M059J (cell line): ENCODE results near the gene FAM76B. TPM values are rescaled to one million over a fixed set of nuclear protein-coding genes. Genes with fewer than 3 reads are reported as not detected.

Experiments
- DNase-seq: peaks from one replicate; pipeline ENCODE4 v3.0.0-alpha.2; 2012; ENCODE audit warnings: low read depth
- total RNA-seq: library from RNA; depleted of rRNA; stranded (reverse); fragments of >200 nt; shearing (Covaris generic); gene quantifications from 2 replicates; pipeline ENCODE4 v1.2.3, GENCODE V29; 2014

Gene FAM76B
- total RNA-seq, 1 experiment from 2014 or later, result 16.2 TPM

DNA sequence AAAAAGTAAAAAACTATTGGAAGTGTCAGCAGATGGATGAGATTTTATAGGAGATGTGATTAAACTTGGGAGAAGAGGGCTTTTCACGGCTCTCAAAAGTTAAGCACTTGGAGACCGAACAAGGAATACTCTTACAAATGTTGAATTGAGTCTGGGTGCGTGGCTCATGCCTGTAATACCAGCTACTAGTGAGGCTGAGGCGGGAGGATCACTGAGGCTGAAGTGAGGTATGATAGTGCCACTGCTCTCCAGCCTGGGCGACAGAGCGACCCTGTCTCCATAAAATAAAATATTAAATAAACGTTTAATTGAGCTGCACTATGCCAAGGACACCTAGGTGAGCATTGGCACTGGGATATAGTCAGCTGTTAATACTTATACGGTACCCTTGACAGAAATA, 2.6 kb upstream of the FAM76B start:
- DNase-seq, result no peak

- DNase-seq, result no peak
These were observed 2.1 kb upstream of the FAM76B start for GRCh38 chr11:95791709-95792033.

- peak; percentile 68 for DNase-seq
These were observed 1.5 kb upstream of the FAM76B start for GRCh38 chr11:95790933-95791708.

DNA sequence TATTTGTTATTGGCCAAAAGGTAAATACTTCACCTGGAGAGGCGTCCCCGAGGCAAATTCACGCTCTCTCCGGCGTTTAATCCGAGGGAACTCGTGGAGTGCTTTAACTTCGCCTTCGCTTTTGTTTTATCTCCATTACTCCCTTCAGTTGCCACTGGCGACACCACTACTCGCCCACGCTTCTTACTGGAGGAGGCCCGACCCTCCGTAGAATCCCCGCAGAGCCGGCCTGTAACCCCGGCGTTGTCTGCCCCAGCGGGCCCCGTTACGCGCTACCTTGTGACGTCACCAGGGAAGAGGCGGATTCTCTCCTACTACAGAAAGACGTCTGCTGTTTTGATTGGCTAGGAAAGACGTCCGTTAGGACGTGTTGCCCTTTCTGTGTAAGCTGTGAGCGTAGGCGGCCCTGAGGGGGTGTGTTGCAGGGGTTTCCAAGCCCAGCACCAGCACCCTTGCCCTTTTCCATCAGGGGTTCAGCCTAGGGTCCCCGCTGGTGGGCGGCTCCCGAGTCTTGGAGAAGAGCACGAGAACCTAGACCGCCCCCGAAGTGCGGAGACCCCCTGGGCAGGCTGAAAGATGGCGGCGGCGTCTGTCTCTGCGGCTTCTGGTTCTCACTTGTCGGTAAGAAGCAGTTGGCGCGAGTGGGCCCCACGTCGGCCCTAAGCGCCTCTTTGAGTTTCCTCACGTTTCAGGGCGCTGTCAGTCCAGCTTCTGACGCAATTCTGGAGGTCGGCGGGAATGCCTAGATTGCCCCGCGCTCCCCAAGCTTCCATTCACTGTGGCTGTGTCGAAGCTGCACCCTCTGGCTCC, 746 bp upstream of the FAM76B start, which contains the start of gene CEP57:
CEP57 (plus strand) TSS at position 376 of the 810 bp plus-strand sequence; CDS start at position 577, 201 bp downstream.
- peak; percentile 99 for DNase-seq

DNA sequence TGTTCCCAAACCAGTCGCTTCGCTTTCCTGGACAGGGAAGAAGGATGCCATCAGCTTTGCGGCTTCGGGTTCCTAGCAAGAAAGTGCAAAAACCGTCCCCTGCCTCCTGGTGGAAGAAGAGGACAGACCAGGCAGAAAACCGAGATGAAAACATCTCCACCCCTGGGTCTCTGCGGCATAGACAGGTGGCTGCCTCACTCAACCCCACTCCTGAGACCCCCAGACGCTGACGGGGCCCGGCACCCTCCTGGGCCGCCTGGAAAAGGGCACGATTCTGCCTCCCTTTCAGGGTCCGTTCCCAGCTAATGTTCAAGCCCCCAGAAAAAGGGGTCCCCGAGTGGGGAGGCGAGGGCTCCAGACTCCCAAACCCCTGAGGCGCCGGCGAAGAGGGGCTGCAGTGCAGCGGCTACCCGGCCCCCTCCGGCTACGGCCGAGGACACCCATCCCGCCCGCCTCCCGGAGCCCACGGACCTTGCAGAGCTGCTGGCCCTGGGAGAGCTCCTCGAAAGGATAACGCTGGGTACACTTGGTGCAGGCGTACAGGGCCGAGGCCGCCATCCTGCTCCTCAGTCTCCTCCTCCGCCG, 569 bp downstream of the FAM76B start:
- peak; percentile 63 for DNase-seq

GRCh38 chr11:95780544-95780943, 9.0 kb downstream of the FAM76B start:
- no peak for DNase-seq

DNA sequence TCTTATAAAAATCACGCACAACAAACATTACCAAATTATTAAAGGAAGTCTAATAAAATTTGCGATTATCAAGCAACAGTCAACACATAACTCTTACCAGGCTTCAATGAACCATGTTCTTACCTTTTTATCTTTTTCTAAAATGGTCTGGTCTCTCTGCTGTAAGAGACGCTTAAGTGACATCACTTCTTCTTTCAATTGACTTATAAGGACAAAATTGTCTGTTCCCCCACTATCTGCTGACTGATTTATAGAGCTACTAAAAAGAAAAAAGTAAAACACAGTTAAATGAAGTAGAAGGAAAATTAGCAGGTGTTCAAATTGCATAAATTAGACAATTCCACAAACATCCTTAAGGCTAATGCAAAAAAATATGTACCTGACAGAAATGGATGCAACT, 10.9 kb downstream of the FAM76B start:
- DNase-seq, result no peak

GRCh38 chr11:95776859-95777258, 12.7 kb downstream of the FAM76B start:
- DNase-seq, result no peak

- DNase-seq, result no peak
These were observed 21.1 kb downstream of the FAM76B start for GRCh38 chr11:95768521-95768920.

- peak; percentile 25 for DNase-seq
These were observed 22.1 kb downstream of the FAM76B start for GRCh38 chr11:95767498-95767897.

GRCh38 chr11:95766701-95767100, 22.9 kb downstream of the FAM76B start:
- DNase-seq, result no peak

DNA sequence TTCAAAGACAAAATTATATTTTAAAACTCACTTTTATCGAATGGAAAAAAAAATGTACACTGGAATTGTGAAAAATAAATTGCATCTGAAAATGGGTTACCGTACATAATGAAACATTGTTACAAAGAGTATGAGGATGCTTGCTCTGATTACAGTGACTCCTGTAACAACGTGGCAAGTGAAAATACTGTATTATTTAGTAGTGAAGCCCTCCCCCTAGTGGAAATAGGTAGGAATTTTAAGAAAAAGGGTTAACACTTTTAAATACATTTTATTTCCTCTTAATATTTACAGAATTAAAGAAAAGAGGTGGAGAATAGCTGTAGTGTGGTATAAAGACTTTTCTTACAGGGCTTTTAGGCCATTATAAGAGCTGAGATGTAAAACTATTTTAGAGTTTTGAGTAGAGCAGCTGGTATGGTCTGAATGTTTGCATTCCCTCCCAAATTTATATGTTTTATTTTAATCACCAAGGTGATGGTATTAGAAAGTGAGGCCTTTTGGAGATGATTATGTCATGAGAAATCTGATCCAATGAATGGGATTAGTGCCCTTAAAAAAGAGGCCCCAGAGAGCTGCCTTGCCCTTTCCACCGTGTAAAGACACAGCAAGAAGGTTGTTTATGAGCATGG, 25.2 kb downstream of the FAM76B start:
- DNase-seq, result peak; percentile 53

GRCh38 chr11:95762534-95762933, 27.0 kb downstream of the FAM76B start:
- no peak for DNase-seq

GRCh38 chr11:95760941-95761340, 28.6 kb downstream of the FAM76B start:
- no peak for DNase-seq

DNA sequence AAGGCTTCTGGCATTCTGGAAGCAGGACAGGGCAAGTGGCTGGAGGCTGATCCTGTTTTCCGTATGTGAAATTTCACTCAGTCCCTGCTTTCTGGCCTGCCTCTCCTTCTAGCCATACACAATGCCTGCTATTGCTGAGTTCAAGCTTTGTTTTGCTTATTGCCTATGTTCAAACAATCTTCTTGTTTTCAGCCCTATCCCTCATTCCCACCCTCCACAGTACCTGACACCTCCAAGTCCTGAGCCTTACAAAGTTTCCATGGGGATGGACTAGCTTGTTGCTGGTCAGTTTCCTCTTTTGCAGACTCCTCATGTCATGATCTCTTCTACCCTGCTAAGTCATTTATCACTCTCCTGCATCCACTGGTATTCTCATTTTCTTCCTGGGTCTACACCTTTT, 38.1 kb downstream of the FAM76B start:
- DNase-seq, result no peak

DNA sequence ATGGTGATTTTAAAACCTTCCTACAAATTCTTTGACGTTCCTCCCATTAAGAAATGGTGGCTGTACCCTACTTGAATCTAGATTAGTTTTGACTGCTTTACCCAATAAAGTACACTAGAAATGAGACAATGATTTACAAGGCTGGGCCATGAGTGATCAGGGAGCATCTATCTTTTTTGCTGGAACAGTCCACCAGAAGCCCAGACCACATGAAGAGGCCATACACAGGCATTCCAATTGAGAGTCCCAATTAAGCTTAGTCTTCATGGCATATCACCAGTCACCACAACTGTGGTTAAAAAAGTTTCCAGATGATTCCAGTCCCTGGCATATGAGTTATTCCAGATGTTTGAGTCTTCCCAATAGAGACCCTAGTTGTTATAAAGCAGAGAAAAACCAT, 39.5 kb downstream of the FAM76B start:
- no peak for DNase-seq

DNA sequence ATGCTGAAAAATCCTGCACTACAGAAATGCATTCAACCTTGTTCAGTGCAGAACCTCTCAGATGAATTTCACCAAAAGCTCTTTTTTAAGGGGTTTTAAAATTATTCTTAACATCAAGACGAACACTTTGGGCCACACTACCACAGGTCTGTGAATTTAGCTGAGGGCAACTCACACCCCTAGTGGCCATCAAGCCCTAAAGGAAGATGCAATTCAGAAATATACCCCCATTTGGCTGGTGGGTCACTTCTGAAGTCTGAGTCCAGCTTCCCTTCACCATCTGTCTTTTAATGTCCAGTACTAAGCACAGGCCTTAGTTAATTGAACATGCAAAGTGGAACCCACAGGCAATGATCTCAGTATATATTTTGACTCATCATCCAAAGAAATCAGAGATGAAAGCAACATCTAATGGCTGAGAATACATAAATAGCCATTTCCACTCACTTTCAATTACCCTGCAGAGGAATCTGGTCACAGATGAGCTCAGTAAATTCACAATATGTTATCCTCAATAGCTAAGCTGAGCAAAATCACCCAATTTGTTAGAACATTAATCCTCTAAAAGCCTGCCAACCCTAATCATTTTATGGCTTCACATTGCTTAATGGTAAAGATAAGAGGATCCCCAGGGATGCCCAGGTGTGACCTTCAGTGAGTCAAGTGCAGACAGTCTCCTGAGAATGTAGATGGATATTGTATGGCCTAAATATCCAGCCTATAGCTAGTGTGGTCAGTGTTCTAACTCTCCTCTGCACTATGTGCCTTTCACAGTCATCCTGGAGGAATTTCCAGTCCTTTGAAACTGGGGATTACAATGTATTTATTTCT, 50.3 kb downstream of the FAM76B start:
- DNase-seq, result no peak

DNA sequence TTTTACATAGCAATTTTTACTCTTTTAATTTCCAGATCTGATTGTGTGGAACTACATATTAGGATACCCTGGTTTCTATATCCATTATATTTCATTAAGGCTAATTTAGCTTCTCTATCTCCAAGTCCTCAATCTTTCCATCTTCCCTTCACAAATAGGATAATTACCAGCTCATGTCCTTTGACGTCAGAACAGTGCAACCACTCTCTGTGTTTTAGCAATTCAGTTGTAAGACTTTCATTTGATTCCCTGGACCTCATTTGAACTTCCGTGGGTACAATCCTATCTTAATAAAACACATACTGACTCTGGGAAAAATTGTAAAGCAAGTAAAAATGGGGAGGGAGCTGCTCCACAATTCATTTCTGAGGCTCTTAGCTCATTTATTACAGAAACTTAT, 52.8 kb downstream of the FAM76B start:
- no peak for DNase-seq

DNA sequence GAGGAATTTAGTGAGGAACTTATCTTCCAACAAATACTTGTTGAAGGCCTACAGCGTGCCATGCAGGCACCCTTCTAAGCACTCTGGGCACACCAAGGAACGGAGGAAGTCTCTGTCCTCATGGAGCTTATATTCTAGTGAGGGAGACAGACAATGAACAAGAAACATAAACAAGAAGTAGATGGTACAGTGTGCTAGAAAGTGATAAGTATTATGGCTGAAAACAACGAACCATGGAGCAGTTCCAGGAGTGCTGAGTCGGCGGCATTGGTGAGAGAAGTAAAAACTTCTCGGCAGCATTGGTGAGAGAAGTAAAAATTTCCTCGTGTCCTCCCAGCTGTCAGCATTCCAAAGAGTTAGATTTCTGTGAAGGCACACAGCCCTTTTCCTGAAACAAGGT, 53.2 kb downstream of the FAM76B start:
- DNase-seq, result no peak

- no peak for DNase-seq
These were observed 55.5 kb downstream of the FAM76B start for GRCh38 chr11:95734009-95734572.
